GM12875 (cell line): Measurements from ENCODE around the gene TTC22.
"Not testable (repeated sequence)": the region's sequence is repeated elsewhere in the genome, so short reads cannot be mapped to it uniquely, and the experiment has no call there.

Experiments
- H3K4me3 ChIP-seq: one replicate; pipeline ENCODE4 v1.5.1; 2011; ENCODE audit warnings: low read depth, low read length, control low read depth
- CTCF ChIP-seq: IDR thresholded peaks from 2 replicates; pipeline ENCODE4 v1.5.1; 2011; ENCODE audit warnings: low read depth, mild to moderate bottlenecking, control low read depth, inconsistent platforms, low read length, moderate library complexity, borderline replicate concordance; ENCODE audit not compliant: insufficient read depth

The TTC22 gene

DNA sequence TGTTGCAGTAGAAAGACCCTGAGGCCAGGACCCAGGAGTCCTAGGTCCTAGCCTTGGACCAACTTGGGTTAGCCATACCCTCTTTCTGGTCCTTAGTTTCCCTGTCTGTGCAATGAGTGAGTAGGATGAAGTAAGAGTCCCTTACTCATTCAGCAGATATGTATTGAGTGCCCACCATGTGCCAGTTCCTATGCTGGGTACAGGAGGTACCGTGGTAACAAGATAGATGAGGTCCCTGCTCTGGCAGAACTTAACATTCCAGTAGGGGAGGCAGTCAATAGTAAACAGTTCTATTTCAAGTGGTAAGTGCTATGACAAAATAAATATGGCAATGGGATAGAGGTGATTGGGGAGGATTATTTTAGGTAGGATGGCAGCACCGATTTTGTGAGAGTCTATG is 18.5 kb downstream of the TTC22 start:
- no peak overlapping the region for H3K4me3 ChIP-seq
- no peak for TF ChIP-seq CTCF

- H3K4me3 ChIP-seq: no peak overlapping the region
- TF ChIP-seq CTCF: no peak
Measured at GRCh38 chr1:54782156-54782555, 19.0 kb downstream of the TTC22 start.

GRCh38 chr1:54781023-54781723 is 19.9 kb downstream of the TTC22 start:
- no peak for TF ChIP-seq CTCF
- H3K4me3 ChIP-seq: no peak overlapping the region

DNA sequence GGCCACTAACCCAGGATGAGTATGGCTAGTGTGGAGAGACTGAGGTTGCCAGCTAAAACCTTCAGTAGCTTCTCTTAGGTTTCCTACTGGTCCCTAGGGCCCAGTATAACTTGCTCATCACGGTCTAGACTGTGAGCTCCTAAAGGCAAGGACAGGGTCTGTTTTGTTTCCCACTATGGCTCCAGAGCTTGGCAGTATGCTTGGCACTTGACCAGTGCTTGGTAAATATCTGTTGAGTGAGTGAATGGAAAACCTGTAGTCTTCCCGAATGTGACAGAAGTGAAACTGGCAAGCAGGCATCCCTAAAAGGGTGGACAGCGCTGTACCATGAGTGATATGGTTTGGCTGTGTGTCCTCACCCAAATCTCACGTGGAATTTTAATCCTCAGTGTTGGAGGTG is 23.7 kb downstream of the TTC22 start:
- TF ChIP-seq CTCF: no peak
- H3K4me3 ChIP-seq: no peak overlapping the region

DNA sequence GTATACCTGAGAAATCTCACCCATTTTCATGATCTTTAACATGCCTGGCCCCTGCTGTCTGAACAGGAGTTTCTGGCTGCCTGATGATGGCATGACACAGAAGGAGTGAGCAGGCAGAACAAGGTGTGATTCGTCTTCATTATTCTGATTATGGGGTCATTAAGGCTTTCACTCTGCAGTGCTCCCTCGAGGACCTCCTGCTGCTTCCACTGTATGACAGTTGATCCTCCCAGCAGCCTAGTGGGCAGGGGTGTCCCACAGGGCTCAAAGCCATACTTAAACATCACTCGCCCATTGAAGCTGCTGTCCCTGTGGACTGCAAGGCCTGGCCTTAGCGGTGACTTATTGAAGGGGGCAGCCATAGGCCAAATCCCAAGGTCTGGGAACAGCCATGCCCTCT is 24.1 kb downstream of the TTC22 start:
- TF ChIP-seq CTCF: no peak
- H3K4me3 ChIP-seq: no peak overlapping the region

- not testable (repeated sequence) for H3K4me3 ChIP-seq
Measured at GRCh38 chr1:54775828-54776721, 25.0 kb downstream of the TTC22 start.

- no peak overlapping the region for H3K4me3 ChIP-seq
- no peak for TF ChIP-seq CTCF
Measured at GRCh38 chr1:54774820-54775498, 26.2 kb downstream of the TTC22 start.
